NCI-H2196 treated with DMSO at 0.1 percent for 48 hours (cell line): ENCODE data around the gene COQ3.

Source experiments
- DNase-seq: peaks from one replicate; lab custom pipeline; 2025; ENCODE audit not compliant: unreplicated experiment; lab: John Stamatoyannopoulos, UW

Gene COQ3

DNA sequence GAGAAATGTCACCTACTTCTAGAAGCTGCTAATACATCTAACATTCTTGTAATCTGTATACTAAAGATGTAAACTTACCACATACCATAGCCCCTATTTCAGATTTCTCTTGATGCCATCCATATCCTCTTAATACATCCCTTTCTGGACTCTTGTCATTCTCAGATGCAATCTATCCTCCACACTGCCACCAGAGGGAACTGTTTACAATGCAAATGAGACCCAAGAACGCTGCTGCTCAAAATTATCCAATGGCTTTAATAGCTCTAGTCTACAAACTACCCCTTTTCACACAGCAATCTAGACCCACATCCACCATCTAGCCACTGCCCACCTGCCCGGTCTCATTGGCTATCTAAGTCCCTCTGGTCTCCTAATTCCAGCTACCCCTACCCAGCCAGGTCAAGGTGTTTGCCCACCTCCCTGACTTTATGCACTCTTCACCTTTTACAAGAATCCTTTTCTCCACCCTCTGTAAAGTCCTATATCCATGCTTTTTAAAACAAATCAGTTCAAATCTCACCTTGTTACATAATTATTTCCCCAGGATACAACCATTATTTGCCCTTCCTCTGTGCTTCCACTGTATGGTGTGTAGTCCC is 59.4 kb downstream of the COQ3 start:
- DNase-seq: no peak

- no peak for DNase-seq
Measured at GRCh38 chr6:99333068-99333467, 60.9 kb downstream of the COQ3 start.

DNA sequence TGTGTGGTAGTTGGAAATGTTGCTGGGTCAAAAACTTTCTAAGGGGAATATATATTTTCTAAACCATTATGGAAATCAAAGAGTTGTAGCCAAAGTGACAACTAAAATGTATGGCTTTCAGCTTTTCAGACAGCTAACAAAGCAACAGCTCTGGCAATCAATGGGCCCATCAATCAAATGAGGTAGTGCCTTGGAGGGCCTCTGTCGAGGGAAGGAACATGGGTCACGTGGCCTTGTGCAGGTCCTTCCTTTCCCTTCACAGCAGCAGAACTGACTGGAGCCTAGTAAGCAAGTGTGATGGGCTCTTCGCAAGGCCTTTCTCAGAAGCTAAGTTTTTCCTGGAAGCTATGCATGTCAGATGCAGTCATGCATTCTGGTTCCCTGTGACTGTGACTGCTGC is 62.5 kb downstream of the COQ3 start:
- no peak for DNase-seq

DNA sequence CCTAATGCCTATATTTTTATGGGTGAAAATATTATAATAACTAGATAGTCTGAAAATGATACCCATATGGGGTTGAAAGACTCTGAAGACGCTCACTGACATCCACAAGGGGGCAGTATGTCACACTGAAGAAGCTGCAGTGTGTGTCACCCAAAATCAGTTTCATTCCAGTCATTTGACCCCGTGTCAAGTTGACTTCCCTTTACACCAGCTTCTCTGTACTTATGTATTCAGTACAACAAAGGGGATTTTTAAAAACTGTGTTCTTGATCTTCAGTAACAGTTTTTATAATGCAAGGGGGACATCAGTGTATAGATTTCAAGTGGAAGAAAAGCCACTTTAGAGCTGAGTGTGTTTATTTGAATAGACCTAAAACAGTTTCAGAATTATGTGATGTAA is 63.8 kb downstream of the COQ3 start:
- DNase-seq: peak; percentile 14

DNA sequence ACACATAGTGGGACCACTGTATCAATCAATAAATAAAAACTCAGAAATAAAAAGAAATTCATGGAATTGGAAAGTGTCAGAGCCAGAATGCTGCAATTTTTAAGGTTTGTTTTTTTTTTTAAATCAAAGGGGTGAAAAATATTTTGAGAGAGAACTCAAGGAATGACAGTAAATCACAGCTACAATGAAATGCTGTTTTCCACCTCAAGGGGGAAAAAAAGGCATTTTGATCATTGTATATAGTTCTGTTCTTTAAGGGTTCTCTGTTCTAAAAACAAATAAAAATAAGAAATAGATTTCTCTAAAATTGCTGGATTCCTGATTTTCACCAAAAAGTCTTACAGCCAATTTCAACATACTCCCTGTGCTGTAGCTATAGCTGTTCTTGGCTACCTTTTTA is 69.0 kb downstream of the COQ3 start:
- no peak for DNase-seq
